GM12878 (cell line): ENCODE data around the gene C1orf74. TPM values are rescaled to one million over a fixed set of nuclear protein-coding genes. Genes with fewer than 3 reads are reported as not detected.
A peak's percentile ranks its signal among the peaks of the same experiment; 100 is the strongest.

Source experiments
- ATF7 ChIP-seq: fragments of 450-650 bp; IDR thresholded peaks from 2 replicates; pipeline ENCODE4 v1.6.1; 2016; ENCODE audit warnings: low read depth, mild to moderate bottlenecking
- CBX3 ChIP-seq: fragments of 200-600 bp; sonication (generic); IDR thresholded peaks from 2 replicates; pipeline ENCODE4 v1.6.1; 2016; ENCODE audit warnings: low read depth, borderline replicate concordance
- GABPA ChIP-seq: IDR thresholded peaks from 2 replicates; pipeline ENCODE4 v1.6.1; 2014; ENCODE audit warnings: antibody characterized with exemption, low read depth, mild to moderate bottlenecking, inconsistent platforms
- HDAC2 ChIP-seq: fragments of 200-600 bp; sonication (generic); IDR thresholded peaks from 2 replicates; pipeline ENCODE4 v1.6.1; 2017
- HSF1 ChIP-seq: fragments of 150-350 bp; IDR thresholded peaks from 2 replicates; pipeline ENCODE4 v1.6.1; 2014; ENCODE audit warnings: mild to moderate bottlenecking, low read depth, low read length
- IKZF2 ChIP-seq, 2 experiments: fragments of 450-650 bp; IDR thresholded peaks; 2 replicates each; pipeline ENCODE4 v1.6.1; 2017; ENCODE audit warnings: mild to moderate bottlenecking in 2 of 2, moderate library complexity in 2 of 2
- SREBF2 ChIP-seq: IDR thresholded peaks from 2 replicates; pipeline ENCODE4 v1.6.1; 2012; ENCODE audit warnings: mild to moderate bottlenecking, low read length
- TCF7 ChIP-seq: IDR thresholded peaks from 2 replicates; pipeline ENCODE4 v1.6.1; 2014; ENCODE audit warnings: antibody characterized with exemption, borderline replicate concordance
- polyA plus RNA-seq, 11 experiments: library from polyadenylated mRNA; depleted of rRNA in 4 of 11; unstranded in 6 of 11; stranded (reverse) in 5 of 11; fragments of >200 nt; fragmentation: Nextera tagmentation in 4 of 11; fragmentation: Illumina TruSeq in 1 of 11; extraction: Ambion mirVana in 4 of 11; extraction: Trizol in 1 of 11; gene quantifications; 1 replicate in 1 of 11; 2 replicates in 10 of 11; pipeline versions ENCODE4 v1.2.1 to v1.2.3, GENCODE V29; 2011 to 2016; ENCODE audit warnings: inconsistent platforms in 2 of 11, missing spikeins in 2 of 11, low read depth in 1 of 11
- total RNA-seq, 4 experiments: library from RNA; depleted of rRNA in 3 of 4; stranded (reverse); fragments of >200 nt in 3 of 4; fragmentation: Illumina TruSeq in 1 of 4; extraction: Trizol in 1 of 4; gene quantifications; 2 replicates each; pipeline versions ENCODE4 v1.2.1 to v1.2.3, GENCODE V29; 2013 to 2021
- TF ChIP-seq, protein P1 (sequence below): IDR thresholded peaks from 2 replicates; pipeline ENCODE4 v1.6.1; 2012; ENCODE audit warnings: improper control_type of control experiment, low read depth, low read length; ENCODE audit not compliant: insufficient replicate concordance

Gene C1orf74
- total and polyA plus RNA-seq, 10 of the 15 experiments (the other 5 are each of a cell fraction or from before 2014, with no cell fraction given) = 3.1 to 5.5 (median 3.6) TPM

DNA sequence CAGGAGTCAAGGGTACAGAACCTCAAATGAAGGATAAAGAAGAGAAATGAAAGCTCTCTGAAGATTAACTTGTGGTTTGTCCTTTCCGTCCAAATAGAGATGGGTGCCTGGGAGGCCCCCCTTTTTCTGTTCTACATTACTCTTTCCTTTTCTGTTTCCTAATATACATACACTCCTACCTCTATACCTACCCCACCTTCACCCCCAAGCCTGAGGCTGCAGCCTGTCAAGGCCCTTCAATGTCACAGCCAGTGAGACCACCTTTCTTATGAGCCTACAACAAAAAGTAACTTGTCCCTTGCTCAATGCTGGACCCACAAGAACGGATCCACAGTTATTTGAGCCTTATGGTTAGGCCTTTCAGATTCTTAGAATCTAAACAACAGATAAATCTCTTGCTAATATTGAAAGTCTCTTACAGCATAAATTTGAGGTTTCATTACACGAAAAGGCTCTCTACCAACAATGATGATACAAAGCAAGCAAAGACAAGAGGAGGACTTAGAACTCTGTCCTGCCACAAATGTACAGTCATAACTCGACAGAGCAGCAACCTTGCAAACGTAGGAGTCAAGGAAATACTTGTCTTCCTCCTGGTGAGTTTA lies 32.6 kb downstream of the C1orf74 start (continued):
- TF ChIP-seq, protein P1, sequence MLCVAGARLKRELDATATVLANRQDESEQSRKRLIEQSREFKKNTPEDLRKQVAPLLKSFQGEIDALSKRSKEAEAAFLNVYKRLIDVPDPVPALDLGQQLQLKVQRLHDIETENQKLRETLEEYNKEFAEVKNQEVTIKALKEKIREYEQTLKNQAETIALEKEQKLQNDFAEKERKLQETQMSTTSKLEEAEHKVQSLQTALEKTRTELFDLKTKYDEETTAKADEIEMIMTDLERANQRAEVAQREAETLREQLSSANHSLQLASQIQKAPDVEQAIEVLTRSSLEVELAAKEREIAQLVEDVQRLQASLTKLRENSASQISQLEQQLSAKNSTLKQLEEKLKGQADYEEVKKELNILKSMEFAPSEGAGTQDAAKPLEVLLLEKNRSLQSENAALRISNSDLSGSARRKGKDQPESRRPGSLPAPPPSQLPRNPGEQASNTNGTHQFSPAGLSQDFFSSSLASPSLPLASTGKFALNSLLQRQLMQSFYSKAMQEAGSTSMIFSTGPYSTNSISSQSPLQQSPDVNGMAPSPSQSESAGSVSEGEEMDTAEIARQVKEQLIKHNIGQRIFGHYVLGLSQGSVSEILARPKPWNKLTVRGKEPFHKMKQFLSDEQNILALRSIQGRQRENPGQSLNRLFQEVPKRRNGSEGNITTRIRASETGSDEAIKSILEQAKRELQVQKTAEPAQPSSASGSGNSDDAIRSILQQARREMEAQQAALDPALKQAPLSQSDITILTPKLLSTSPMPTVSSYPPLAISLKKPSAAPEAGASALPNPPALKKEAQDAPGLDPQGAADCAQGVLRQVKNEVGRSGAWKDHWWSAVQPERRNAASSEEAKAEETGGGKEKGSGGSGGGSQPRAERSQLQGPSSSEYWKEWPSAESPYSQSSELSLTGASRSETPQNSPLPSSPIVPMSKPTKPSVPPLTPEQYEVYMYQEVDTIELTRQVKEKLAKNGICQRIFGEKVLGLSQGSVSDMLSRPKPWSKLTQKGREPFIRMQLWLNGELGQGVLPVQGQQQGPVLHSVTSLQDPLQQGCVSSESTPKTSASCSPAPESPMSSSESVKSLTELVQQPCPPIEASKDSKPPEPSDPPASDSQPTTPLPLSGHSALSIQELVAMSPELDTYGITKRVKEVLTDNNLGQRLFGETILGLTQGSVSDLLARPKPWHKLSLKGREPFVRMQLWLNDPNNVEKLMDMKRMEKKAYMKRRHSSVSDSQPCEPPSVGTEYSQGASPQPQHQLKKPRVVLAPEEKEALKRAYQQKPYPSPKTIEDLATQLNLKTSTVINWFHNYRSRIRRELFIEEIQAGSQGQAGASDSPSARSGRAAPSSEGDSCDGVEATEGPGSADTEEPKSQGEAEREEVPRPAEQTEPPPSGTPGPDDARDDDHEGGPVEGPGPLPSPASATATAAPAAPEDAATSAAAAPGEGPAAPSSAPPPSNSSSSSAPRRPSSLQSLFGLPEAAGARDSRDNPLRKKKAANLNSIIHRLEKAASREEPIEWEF = peak; percentile 17
- TF ChIP-seq HSF1 (no peak), CBX3 (no peak), ATF7 (peak; percentile 79), SREBF2 (no peak), HDAC2 (peak; percentile 42; the same call in 1 of the 2 replicates), IKZF2 (IDR thresholded peaks at IDR 0.05) (peak; percentile 91 to 93), TCF7 (no peak), GABPA (peak; percentile 58)
